HCT116 (cell line): ENCODE measurements around the gene WIPI1.

ENCODE experiments used
- CEBPB ChIP-seq: IDR thresholded peaks from 2 replicates; pipeline ENCODE4 v1.6.1; 2012; ENCODE audit warnings: low read depth
- EGR1 ChIP-seq: IDR thresholded peaks from 2 replicates; pipeline ENCODE4 v1.6.1; 2012; ENCODE audit warnings: low read depth
- ELF1 ChIP-seq: IDR thresholded peaks from 2 replicates; pipeline ENCODE4 v1.6.1; 2012; ENCODE audit warnings: low read depth, borderline replicate concordance
- EZH2 ChIP-seq: fragments of 200-600 bp; sonication (generic); IDR thresholded peaks from 2 replicates; pipeline ENCODE4 v1.6.1; 2017; ENCODE audit warnings: antibody characterized with exemption, mixed run types
- EZH2phosphoT487 ChIP-seq: fragments of 200-600 bp; IDR thresholded peaks from 2 replicates; pipeline ENCODE4 v1.6.1; 2018; ENCODE audit warnings: antibody characterized with exemption, borderline replicate concordance
- JUND ChIP-seq: IDR thresholded peaks from 2 replicates; pipeline ENCODE4 v1.6.1; 2012
- POLR2A ChIP-seq: IDR thresholded peaks from 2 replicates; pipeline ENCODE4 v1.7.0; 2011; ENCODE audit warnings: borderline replicate concordance; ENCODE audit not compliant: insufficient read depth, insufficient read length; ENCODE audit errors: extremely low read depth
- POLR2AphosphoS5 ChIP-seq: IDR thresholded peaks from 2 replicates; pipeline ENCODE4 v1.6.1; 2011; ENCODE audit warnings: mild to moderate bottlenecking, low read depth, low read length, moderate library complexity
- REST ChIP-seq: IDR thresholded peaks from 2 replicates; pipeline ENCODE4 v1.6.1; 2012; ENCODE audit warnings: low read depth
- SIN3A ChIP-seq: IDR thresholded peaks from 2 replicates; pipeline ENCODE4 v1.6.1; 2012; ENCODE audit warnings: low read depth
- SRF ChIP-seq: IDR thresholded peaks from 2 replicates; pipeline ENCODE4 v1.6.1; 2012; ENCODE audit warnings: low read depth
- ZBTB33 ChIP-seq: IDR thresholded peaks from 2 replicates; pipeline ENCODE4 v1.6.1; 2011; ENCODE audit warnings: mild to moderate bottlenecking, low read length, moderate library complexity; ENCODE audit not compliant: insufficient replicate concordance; ENCODE audit errors: extremely low read depth
- TF ChIP-seq, protein P1 (sequence below), 3 experiments: fragments of 200-600 bp in 1 of 3; sonication (generic) in 1 of 3; IDR thresholded peaks in 2 of 3; conservative IDR thresholded peaks in 1 of 3; 2 replicates each; pipeline ENCODE4 v1.5.1; 2012 to 2017; ENCODE audit warnings: low read depth in 2 of 3, low read length in 2 of 3, antibody characterized with exemption in 1 of 3, borderline replicate concordance in 1 of 3, control low read depth in 1 of 3, mild to moderate bottlenecking in 1 of 3, mixed read lengths in 1 of 3, mixed run types in 1 of 3, moderate library complexity in 1 of 3; ENCODE audit not compliant: insufficient read depth in 1 of 3

- TF ChIP-seq SIN3A: no peak
- TF ChIP-seq CEBPB: no peak
- TF ChIP-seq ELF1: no peak
- TF ChIP-seq ZBTB33: no peak
- TF ChIP-seq, protein P1, sequence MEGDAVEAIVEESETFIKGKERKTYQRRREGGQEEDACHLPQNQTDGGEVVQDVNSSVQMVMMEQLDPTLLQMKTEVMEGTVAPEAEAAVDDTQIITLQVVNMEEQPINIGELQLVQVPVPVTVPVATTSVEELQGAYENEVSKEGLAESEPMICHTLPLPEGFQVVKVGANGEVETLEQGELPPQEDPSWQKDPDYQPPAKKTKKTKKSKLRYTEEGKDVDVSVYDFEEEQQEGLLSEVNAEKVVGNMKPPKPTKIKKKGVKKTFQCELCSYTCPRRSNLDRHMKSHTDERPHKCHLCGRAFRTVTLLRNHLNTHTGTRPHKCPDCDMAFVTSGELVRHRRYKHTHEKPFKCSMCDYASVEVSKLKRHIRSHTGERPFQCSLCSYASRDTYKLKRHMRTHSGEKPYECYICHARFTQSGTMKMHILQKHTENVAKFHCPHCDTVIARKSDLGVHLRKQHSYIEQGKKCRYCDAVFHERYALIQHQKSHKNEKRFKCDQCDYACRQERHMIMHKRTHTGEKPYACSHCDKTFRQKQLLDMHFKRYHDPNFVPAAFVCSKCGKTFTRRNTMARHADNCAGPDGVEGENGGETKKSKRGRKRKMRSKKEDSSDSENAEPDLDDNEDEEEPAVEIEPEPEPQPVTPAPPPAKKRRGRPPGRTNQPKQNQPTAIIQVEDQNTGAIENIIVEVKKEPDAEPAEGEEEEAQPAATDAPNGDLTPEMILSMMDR (IDR thresholded peaks at IDR 0.05 in 2 of 3, conservative IDR thresholded peaks at IDR 0.05 in 1 of 3; ENCODE audit: borderline replicate concordance in 1 of 3, insufficient read depth in 1 of 3, low read depth in 2 of 3, low read length in 2 of 3): no peak
- no peak for TF ChIP-seq POLR2AphosphoS5
- TF ChIP-seq POLR2A: no peak
- TF ChIP-seq REST: no peak
- no peak for TF ChIP-seq SRF
- TF ChIP-seq EZH2phosphoT487: no peak
- TF ChIP-seq JUND: no peak
- no peak for TF ChIP-seq EGR1
- no peak for TF ChIP-seq EZH2
These were observed 35.8 kb downstream of the WIPI1 start for GRCh38 chr17:68421486-68421885.
